KMS-11 (cell line): ENCODE results near the gene SENP3.
A peak's percentile ranks its signal among the peaks of the same experiment; 100 is the strongest.

Experiments used
- H2AFZ ChIP-seq: fragments of 200-600 bp; sonication (generic); 2 replicates; pipeline ENCODE4 v1.6.1; 2016; ENCODE audit warnings: antibody characterized with exemption, mixed run types, low read depth
- H3K27ac ChIP-seq: fragments of 200-600 bp; sonication (generic); 2 replicates; pipeline ENCODE4 v1.6.1; 2016; ENCODE audit warnings: mild to moderate bottlenecking, mixed run types
- H3K27me3 ChIP-seq: fragments of 200-600 bp; sonication (generic); 2 replicates; pipeline ENCODE4 v1.6.1; 2017; ENCODE audit warnings: mild to moderate bottlenecking, low read depth, mixed run types, moderate library complexity; ENCODE audit not compliant: insufficient read depth
- H3K36me3 ChIP-seq: fragments of 200-600 bp; sonication (generic); 2 replicates; pipeline ENCODE4 v1.6.1; 2017; ENCODE audit warnings: mild to moderate bottlenecking, mixed run types; ENCODE audit not compliant: insufficient read depth
- H3K4me1 ChIP-seq: fragments of 200-600 bp; sonication (generic); 2 replicates; pipeline ENCODE4 v1.6.1; 2016; ENCODE audit warnings: mild to moderate bottlenecking, low read depth, mixed run types; ENCODE audit not compliant: poor library complexity, severe bottlenecking
- H3K4me2 ChIP-seq: fragments of 200-600 bp; sonication (generic); 2 replicates; pipeline ENCODE4 v1.7.0; 2016; ENCODE audit warnings: mild to moderate bottlenecking, mixed run types
- H3K4me3 ChIP-seq: fragments of 200-600 bp; sonication (generic); IDR thresholded peaks from 2 replicates; pipeline ENCODE4 v1.6.1; 2017; ENCODE audit warnings: low read depth, low read length, mixed read lengths; ENCODE audit not compliant: insufficient read depth
- H3K79me2 ChIP-seq: fragments of 200-600 bp; sonication (generic); 2 replicates; pipeline ENCODE4 v1.6.1; 2016; ENCODE audit warnings: low read depth, mixed run types; ENCODE audit not compliant: insufficient read depth
- H3K9ac ChIP-seq: fragments of 200-600 bp; sonication (generic); 2 replicates; pipeline ENCODE4 v1.6.1; 2016; ENCODE audit warnings: mild to moderate bottlenecking, mixed run types
- H4K20me1 ChIP-seq: fragments of 200-600 bp; sonication (generic); 2 replicates; pipeline ENCODE4 v1.6.1; 2016; ENCODE audit warnings: mild to moderate bottlenecking, mixed run types; ENCODE audit not compliant: insufficient read depth
- TF ChIP-seq, protein P1 (sequence below): fragments of 200-600 bp; sonication (generic); conservative IDR thresholded peaks from 2 replicates; pipeline ENCODE4 v1.6.1; 2017; ENCODE audit warnings: low read depth, mild to moderate bottlenecking, antibody characterized with exemption, low read length, moderate library complexity, mixed read lengths

Gene SENP3

DNA sequence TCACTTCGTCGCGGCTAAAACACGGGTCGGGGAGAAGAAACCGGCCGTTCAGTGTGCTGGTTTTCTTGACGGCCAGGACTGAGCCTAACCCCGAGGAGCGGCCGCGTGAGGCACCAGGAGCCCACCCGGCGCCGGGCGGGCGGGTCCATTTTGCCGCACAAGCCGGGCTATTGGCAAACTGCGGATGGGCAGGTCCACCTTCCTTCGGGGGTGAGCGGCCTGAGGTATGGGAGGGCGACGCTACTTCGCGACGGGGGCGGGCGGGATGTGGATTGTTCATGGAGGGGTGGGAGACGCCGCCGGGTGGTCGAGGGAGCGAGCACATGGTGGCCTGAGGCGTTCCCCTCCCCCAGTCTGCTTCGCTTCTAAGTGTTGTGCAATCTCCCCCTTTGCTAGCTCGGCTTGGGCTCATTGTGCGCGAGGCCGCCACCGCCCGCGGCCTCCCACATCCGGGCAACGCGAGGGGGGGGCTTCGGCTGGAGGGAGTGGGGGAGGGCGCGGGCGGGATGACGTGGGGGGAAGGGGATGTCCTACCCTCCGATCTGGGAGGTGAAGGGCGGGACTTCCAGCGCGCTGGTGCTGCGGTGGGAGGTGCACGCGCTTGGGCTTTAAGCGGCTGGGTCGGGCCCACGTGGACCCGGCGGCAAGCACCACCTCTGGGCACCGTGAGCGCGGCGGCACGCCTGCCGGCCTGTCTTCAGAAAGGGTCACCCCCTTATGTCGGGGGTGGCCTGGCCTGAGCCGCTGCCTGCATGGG lies 11.8 kb downstream of the SENP3 start:
- Histone ChIP-seq H3K9ac (peak overlapping the region; percentile 90), H4K20me1 (no peaks in the 10 kb centered on the region), H2AFZ (no peak overlapping the region), H3K79me2 (peaks cover 31% of the 10 kb centered on the region), H3K4me2 (peak overlapping the region; percentile 36; the same call in 1 of the 2 replicates), H3K27ac (peak overlapping the region; percentile 73), H3K4me1 (peaks cover 11% of the 10 kb centered on the region), H3K36me3 (no peaks in the 10 kb centered on the region), H3K4me3 (no peak overlapping the region), H3K27me3 (no peaks in the 10 kb centered on the region)
- TF ChIP-seq, protein P1, sequence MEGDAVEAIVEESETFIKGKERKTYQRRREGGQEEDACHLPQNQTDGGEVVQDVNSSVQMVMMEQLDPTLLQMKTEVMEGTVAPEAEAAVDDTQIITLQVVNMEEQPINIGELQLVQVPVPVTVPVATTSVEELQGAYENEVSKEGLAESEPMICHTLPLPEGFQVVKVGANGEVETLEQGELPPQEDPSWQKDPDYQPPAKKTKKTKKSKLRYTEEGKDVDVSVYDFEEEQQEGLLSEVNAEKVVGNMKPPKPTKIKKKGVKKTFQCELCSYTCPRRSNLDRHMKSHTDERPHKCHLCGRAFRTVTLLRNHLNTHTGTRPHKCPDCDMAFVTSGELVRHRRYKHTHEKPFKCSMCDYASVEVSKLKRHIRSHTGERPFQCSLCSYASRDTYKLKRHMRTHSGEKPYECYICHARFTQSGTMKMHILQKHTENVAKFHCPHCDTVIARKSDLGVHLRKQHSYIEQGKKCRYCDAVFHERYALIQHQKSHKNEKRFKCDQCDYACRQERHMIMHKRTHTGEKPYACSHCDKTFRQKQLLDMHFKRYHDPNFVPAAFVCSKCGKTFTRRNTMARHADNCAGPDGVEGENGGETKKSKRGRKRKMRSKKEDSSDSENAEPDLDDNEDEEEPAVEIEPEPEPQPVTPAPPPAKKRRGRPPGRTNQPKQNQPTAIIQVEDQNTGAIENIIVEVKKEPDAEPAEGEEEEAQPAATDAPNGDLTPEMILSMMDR: no peak

GRCh38 chr17:7574176-7574953 lies 12.6 kb downstream of the SENP3 start:
- Histone ChIP-seq H3K79me2 (peaks cover 31% of the 10 kb centered on the region), H3K4me2 (peak overlapping the region; percentile 36; the same call in 1 of the 2 replicates), H3K36me3 (no peaks in the 10 kb centered on the region), H3K27me3 (no peaks in the 10 kb centered on the region), H4K20me1 (no peaks in the 10 kb centered on the region), H2AFZ (no peak overlapping the region), H3K4me1 (peaks cover 19% of the 10 kb centered on the region), H3K9ac (peak overlapping the region; percentile 90; the same call in 1 of the 2 replicates), H3K4me3 (no peak overlapping the region), H3K27ac (peak overlapping the region; percentile 30; the same call in 1 of the 2 replicates)
- TF ChIP-seq, protein P1: no peak

- H3K4me2 ChIP-seq: no peak overlapping the region; the same call in 1 of the 2 replicates
- no peak overlapping the region; the same call in 1 of the 2 replicates for H3K9ac ChIP-seq
- H3K4me1 ChIP-seq: peaks cover 22% of the 10 kb centered on the region
- H3K27ac ChIP-seq: peak overlapping the region; percentile 18; the same call in 1 of the 2 replicates
- no peak overlapping the region for H3K4me3 ChIP-seq
- no peaks in the 10 kb centered on the region for H3K27me3 ChIP-seq
- TF ChIP-seq, protein P1: no peak
- peaks cover 31% of the 10 kb centered on the region for H3K79me2 ChIP-seq
- H2AFZ ChIP-seq: no peak overlapping the region
- H3K36me3 ChIP-seq: no peaks in the 10 kb centered on the region
- no peaks in the 10 kb centered on the region for H4K20me1 ChIP-seq
Observed at GRCh38 chr17:7575481-7575883, 13.8 kb downstream of the SENP3 start.

DNA sequence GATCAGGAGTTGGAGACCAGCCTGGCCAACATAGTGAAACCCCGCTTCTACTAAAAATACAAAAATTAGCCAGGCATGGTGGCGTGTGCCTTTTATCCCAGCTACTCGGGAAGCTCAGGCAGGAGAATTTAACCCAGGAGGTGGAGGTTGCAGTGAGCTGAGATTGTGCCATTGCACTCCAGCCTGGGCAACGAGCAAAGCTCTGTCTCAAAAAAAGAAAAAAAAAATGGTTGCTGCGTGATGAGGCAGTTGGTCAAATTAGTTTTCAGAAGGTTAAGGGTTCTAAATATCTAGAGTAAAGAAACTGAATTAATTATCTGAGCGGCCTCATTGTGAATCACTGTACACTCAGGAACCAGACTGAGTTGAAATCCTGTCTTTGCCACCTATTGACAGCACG lies 14.2 kb downstream of the SENP3 start:
- peaks cover 22% of the 10 kb centered on the region for H3K4me1 ChIP-seq
- H3K9ac ChIP-seq: no peak overlapping the region; the same call in 1 of the 2 replicates
- peaks cover 31% of the 10 kb centered on the region for H3K79me2 ChIP-seq
- H3K27me3 ChIP-seq: no peaks in the 10 kb centered on the region
- no peak overlapping the region; the same call in 1 of the 2 replicates for H3K27ac ChIP-seq
- no peak overlapping the region for H2AFZ ChIP-seq
- TF ChIP-seq, protein P1: no peak
- no peak overlapping the region for H3K4me3 ChIP-seq
- no peak overlapping the region for H3K4me2 ChIP-seq
- no peaks in the 10 kb centered on the region for H4K20me1 ChIP-seq
- no peaks in the 10 kb centered on the region for H3K36me3 ChIP-seq
